HG03095 (cell line): ENCODE data around the gene TSPOAP1.
A peak's percentile ranks its signal among the peaks of the same experiment; 100 is the strongest.

Source experiments
- ATAC-seq: cut with Tn5 transposase; IDR thresholded peaks from one replicate; pipeline ENCODE4 v1.9.1; 2021; ENCODE audit warnings: moderate library complexity; ENCODE audit not compliant: unreplicated experiment

Gene TSPOAP1

DNA sequence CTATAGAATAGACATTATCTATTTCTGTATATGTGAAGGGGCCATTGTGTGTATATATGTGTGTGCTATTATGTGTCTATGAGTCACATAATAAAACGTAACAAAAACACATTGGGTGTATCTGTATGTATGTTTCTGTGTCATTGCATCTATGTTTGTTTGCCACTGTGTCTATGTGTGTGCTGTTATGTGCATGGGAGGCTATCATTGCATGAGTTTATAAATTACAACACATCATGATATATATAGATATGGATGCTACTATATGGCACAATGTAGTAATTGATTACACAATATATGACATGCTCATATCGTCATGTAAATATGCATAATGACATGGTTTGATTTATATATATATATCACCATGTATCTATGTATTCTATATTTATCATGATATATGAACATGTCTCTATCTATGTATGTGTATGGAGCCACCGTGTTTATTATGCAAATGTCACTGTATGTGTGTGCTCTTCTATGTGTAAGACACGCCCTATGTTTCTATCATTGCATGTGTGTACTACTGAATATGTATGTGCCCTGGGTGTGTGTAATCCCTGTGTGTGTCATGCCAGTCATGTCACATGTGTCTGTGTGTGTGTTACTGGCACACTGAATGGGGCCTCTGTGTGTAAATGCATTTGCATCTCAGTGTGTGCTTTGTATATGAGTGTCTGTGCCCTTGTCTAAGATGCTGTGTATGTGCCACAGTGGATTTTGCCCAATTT lies 1.4 kb upstream of the TSPOAP1 start:
- peak; percentile 2 for ATAC-seq

DNA sequence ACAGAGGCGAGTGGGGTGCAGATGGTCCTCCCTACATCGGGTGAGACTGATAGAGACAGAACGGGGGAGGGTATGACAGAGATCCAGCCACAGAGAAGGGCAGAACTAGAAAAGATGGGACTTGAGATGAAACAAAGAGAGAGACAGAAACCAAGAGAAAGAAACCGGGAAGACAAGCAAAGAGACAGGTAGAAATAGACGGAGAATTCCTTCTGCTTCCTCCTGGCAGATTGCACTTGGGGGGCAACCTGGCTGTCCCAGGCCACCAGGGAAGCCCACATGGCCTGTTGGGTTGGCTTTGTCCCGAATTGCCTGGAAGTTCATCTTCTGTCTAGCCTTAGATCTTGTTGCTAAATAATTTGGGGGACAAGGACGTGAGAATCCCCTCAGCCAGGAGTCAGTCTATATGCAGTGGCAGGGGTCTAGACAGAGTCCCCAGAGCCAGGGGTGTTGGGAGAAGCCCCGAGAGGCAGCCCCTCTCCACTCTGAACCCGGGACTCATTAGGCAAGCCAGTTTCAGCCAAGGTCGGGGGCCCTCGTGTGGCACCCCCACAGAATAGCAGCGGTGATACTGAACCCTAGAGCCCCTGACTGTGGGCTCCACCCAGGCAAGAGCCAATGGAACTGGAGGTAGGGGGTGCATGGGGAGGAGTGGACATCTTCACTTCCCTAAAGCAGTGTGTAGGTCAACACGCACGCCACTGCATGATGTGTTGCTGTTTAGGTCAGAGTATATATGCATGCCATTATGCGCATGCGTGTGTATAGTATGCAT lies 627 bp upstream of the TSPOAP1 start:
- peak; percentile 37 for ATAC-seq

DNA sequence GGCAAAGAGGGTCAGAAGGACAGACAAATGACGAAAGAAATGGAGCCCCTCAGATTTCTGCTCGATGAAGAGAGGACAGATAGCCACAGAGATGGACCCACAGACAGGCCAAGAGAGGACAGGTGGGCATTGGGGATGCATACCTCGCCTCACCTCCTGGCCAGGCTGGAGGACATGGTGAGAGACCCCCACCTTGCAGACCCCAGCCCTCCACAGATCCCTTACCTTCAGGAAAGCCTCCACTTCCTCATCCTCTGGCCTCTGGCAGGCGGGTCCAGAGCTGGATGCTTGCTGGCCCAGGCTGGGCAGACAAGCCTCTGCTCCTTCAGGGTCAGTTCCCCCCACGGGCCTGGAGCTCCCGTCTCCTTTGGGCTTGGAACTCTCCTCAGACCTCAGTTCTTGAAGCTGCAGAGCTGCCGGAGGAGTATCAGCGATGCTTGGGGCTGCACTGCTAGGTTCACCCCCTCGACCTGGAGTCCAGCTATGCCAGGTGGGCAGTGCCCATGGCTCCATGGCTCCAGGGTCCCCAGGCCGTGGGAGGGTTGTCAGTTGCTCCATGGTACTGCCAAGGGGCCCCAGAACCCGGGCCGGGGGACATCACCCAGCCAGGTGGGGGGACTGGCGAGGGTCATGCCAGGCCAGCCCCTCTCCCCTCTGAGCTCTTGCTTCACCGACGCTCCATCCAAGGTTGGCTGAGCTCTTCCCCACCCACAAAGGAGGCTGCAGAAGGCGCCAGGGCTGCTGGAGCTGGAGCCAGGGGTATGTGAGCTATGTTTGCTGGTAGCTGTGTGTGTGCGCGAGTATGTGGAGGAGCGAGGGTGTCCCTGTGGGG lies 1.0 kb downstream of the TSPOAP1 start:
- no peak for ATAC-seq

DNA sequence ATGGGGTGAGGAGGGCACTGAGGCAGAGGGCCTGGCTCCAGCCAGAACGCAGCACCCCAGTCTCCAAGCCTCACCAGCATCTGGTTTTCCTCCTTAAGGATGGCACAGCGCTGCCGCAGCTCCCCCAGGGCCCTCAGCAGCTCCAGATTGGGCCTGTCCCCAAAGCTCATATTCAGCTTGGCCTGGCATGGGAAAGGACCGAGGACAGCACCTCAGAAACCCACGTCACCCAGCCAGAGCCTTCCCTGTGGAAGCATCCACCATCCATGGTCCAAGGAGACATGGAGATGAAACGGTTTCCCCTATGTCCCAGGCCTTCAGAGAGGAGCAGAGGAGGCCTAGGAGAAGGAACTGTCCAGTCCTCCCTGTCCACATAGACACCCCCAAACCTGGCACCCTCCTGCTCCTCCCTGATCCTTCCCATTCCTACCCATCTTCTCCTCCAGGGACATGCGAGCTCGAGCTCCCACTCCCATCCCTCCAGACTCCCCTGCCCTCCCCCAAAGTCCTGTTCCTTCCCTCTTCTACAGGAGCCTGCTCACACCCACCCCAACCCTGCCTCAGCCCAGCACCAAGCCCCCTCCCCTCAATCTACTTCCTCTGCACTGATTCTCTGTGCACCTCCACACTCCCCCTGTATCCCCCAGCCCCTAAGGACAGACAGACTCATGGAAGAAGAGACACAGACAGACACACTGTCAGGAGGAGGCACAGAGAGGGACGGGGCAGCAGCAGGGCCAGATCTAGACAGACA lies 1.8 kb downstream of the TSPOAP1 start:
- no peak for ATAC-seq

DNA sequence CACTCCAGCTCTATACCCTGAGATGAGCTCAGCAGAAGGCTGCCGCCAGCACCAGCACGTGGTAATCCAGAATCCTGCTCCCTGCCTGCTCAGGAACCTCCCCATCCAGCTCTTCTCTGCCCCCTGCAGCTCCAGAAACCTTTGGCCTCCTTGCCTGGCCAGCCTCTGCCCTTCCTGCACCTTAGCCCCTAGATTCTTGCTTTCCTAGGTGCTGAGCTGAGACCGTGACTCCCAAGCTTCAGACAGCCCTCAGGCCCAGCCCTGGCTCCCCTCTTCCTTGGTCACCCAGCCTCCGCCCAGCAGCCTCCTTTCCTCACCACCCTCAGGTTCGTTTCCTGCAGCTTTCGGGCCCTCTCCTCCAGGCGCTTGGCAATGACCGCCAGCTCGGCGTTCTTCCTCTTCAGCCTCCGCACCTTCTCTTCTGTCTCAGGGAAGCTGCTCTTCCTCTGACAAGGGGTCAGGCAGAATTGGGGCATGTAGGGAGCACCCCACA lies 2.6 kb downstream of the TSPOAP1 start:
- no peak for ATAC-seq

DNA sequence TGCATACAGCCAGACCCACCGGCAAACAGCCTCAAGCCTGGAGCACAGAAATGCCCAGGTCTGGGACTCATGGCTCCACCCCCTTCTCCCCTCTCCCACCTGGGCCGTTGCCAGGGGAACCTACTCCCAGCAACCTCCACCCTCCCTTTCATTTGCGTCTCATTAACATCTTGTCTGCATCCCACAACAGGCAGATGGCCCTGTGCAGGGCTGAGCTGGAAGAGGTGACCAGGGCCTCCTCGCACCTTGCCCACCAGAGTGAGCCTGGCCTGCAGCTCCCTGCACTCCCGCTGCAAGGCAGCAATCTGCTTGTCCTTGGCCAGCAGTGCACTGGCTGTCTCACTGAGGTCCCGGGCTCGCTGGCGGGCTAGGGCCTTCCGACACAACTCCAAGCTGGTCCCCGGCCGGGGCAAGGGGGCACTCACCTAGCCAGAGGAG lies 3.3 kb downstream of the TSPOAP1 start:
- ATAC-seq: no peak

DNA sequence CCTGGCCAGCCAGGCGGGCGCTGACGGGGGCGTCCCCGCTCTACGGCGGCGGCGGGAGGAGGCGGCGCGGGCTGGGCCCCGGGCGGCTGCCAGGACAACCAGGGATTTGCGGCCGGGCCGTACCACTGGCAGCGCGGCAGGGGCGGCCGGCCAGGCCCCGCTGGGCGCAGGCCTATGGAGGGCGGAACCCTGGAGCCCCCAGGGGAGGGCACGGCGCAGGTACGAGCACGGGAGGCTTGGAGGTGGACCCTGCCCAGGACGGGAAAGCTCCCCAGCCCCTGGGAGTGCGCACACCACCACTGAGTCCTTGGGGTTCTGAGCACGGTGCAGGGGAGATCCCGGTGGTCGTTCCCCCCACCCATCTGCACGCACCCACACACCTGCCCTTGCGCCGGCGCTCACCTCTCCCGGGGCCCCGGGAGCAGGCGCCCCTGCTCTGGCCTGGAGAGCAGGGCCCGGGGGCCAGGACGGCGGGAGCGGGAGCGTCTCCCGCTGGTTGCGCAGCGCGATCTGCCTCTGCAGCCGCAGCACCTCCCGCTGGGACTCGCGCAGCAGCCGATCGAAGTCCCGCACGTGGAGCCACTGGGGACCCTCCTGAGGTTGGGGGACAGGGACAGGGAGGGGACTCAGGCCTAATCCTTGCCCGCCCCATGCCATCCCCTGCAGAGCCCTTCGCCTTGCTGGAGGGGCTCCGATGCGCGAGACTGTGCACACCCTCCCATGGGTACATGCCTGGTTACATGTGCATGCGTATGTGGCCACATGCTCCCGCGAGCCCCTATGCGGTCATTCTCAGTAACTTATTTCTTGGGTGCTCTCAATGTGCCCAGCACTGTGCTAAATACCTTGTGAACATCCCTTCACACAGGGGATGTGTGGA lies 3.9 kb downstream of the TSPOAP1 start:
- ATAC-seq: no peak

DNA sequence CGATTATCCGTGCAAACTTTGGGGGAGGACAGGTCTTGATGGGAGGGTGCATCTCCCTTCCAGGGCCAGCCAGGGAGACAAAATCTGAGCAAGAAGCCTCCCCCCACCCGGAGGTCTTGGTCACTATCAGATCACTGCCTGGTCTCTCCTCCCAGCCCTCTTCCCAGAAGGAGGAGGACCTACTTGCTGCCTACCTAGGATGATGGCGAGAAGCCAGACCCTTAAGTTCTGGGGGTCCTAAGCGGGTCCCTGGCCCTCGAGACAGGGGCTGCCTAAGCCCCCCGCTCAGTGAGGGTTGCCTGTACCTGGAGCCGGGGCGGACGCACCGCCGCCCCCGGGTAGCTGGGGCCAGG lies 4.6 kb downstream of the TSPOAP1 start:
- ATAC-seq: no peak

DNA sequence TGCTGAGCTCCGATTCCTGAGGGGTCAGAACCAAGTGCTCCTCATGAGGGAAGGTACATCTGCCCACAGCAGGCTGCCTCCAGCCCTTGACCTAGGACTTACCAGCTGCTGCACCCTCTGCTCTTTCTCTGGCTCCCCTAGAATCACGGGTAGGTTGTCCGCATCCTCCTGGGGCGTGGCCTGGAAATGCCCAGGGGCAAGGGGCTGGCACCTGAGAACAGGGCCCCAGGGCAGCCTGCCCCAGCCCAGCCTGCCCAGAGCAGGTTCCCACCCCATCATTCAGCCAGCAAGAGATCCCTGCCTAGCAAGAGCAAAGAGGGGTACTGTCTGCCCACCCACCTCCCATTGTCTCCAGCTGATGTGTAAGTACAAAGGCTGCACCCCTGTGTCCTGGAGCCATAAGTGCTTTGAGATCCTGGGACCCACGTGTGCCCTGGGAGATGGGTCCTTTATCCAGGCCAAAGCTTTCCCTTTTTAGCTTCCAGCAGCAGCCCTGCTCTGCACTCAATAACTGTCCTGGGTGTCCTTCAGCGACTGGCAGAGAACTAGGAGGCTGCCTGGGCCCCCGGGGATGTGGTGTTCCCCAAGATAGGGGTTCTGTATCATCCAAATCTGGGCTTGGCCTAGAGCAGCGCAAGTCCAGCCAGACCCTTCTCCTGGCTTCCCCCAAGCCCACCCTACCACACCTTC lies 5.1 kb downstream of the TSPOAP1 start:
- ATAC-seq: no peak

DNA sequence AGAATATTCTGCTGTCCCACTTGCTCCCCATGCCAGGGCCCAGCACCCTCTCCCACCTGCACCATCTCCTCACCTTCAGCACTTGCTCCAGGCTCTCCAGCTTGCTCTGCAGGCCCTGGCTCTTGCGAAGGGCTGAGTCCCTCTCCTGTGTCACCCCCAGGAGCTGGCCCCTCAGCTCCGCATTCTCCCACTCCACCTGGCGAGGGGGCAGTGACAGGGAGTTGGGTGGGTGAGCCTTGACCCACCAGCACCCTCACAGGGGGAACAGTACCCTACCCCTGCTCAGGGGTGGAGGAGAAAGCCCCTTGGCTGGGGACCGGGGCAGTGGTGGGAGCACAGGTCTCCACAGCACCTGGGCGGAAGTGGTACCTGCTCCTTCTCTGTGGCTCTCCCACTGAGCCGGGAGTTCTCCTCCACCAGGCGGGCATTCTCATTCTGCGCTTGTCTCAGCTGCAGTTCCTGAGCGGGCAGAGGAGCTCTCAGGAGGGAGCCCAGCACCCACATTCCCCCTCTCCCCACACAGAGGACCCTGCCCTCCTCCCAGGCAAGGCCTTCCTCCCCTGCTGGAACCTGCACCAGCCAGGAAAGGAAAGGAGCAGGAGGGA lies 5.9 kb downstream of the TSPOAP1 start:
- ATAC-seq: no peak

DNA sequence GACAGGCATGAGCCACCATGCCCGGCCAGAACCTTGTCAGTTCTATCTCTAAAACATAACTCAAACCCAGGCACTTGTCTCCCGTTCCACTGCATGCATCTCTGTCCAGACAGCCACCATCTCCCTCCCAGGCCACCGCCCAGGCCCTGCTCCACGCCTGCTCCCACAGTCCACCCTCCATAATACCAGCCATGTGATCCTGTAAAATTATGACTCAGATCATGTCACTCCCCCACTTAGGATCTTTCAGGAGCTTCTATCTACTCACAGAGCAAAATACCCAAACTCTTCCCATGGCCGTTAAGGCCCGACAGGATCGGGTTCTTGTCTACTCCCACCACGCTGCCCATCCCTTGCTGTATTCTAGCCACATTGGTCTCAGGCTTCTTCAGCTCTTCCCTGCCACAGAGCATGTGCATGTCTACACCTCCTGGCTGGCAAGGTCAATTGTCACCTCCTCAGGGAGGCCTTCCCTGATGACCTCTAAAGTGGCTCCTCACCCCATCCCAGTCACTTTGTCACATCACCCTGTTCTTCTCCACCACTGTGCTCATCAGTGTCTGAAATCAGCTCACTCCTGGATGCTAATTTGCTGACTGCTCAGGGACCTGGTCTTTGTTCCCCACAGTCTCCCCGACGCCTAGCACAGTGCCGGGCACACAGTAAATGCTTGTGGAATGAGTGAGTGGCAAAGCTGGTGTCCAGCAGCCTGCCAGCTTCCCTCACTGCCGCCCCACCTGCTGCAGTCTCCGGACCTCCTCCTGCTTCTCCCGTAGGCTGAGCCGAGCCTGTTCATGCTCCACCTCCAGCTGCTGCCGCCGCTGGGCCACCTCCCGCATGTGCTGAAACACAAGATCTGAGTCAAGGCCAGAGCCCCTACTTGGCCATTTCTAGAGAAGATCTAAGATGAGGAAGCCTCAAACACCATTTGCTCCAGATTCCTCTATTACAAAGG lies 6.7 kb downstream of the TSPOAP1 start:
- no peak for ATAC-seq

DNA sequence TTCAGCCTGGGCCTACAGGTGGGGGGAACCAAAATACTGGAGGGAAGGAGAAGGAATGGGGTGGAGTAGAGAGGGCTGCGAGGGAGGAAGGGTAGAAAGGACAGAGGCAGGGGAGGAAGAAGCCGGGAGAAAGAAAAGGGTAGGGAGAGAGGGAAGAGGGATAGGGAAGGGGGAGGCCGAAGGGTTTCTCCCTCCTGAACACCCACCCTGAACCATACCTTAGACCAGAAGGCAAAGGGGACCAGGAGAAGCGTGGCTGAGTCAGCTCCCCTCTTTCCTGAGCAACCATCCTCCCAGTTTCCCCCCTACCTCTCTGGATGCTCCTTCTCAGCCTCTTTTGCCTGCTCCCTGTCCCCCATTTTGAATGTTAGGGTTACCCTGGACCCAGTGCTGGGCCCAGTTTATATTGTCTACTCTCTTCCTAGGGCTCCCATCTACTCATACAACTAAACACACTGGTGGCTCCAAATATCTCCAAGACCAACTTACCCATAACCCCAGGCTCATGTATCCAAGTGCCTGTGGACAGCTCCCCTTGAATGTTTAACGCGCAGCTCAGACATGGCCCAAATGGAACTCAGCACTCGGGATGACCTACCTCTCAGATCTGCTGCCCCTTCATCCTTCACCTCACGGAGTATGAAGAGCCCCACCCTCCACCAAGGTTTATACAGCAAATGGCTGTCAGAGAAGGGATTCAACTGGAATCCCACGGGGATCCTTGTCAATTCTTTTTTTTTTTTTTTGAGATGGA lies 7.8 kb downstream of the TSPOAP1 start:
- no peak for ATAC-seq

DNA sequence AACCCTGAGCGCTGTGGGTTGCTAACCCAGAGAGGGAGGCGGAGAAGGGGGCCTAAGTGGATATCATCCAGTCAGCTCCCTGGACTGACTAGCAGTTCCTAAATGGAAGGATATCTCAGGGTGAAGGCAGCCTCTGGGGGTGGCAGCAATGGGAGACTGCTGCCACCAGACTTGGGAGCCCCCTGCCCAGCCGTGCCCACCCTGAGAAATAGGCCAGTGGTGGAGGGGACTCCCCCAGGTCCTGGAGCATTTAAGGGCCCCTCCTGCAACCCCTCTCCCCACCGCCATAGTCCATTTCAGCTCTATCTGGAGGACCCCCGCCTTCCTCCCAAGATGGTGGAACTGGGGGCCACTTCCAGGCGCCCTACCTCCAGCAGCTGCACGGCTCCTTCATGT lies 8.4 kb downstream of the TSPOAP1 start:
- no peak for ATAC-seq

DNA sequence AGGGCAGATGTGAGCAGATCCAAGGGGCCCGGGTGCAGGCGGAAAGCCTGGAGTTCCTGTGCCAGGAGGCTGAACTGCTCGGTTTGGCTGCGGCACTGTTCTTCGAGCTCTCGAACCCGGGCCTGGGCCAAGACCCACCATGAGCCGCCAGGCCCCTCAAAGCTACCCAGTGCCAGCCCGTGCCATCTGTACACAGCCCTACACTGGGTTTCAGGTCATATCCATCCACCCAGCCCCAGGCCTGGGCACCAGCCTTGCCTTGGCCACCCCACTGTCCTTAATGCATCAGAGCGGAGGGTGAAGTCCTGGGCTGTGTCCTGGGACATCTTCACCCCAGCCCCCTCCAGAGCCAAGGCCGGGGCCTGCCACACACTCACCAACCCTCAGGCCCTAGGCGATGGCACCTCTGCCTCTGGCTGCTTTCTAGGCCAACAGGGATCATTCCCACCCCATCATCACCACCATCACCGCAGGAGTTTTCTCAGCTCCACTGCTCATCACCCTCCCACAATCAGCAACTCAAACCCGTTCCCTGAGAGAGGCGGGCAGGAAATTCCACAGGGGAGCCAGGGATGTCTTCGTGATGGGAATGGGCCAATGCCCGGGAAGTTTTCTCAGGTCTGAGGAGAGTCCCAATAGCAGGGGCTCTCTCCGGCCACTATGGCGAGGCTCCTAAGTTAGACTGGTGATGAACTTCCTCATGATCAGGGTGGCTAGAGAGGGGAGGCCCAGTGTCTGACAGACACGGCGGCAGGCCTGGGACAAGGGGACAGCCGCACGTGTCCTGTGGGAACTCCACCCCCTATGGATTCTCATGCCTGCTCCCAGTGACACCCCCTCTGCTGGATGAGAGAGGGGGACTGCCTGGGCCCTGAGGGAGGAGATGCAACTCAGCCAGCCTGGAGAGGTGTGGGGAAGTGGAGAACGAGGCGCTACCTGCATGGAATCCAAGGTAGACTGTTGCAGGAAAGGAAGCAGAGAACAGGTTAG lies 9.1 kb downstream of the TSPOAP1 start:
- ATAC-seq: no peak

DNA sequence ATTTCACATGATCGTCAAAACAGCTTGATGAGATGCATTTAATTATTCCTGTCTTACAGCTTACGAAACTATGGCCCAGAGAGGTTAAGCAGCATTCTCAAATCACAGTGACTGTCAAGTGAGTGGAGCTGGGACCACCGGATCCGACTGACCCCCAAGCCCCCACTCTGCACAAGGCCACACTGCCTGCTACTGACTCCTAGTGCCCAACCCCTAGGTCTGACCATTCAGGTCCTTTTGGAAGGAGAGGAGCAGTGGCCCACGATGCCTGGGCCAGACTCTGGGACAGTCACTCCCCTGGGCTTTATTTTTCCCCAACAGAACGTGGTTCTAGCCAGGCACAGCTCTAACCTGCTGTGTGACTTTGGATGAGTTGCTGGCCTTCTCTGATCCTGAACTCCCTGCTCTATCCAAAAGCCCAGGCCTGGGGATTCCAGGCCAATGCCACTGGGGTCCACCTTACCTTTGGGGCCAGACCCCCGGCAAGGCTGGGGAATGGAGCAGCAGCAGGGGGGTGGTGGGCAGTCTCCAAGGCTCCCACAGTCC lies 9.9 kb downstream of the TSPOAP1 start:
- ATAC-seq: no peak
